WTC11 (cell line): Measurements from ENCODE around the gene WDR19. TPM values are rescaled to one million over a fixed set of nuclear protein-coding genes. Genes with fewer than 3 reads are reported as not detected.
A peak's percentile ranks its signal among the peaks of the same experiment; 100 is the strongest.

Source experiments
- ATAC-seq: fragments of 200-7000 bp; cut with Tn5 transposase; 2 replicates; pipeline ENCODE4 v1.10.0; 2021; ENCODE audit warnings: mild to moderate bottlenecking, moderate library complexity
- CTCF ChIA-PET: fragments of 300-600 bp; sonication (Branson Sonifier 250); formaldehyde crosslinking; loops from one replicate; lab custom pipeline; 2021; ENCODE audit warnings: antibody characterized with exemption; lab: Charles Lee
- POLR2A ChIA-PET: fragments of 350-600 bp; sonication (Branson Sonifier 250); formaldehyde crosslinking; loops from one replicate; lab custom pipeline; 2021; ENCODE audit warnings: antibody characterized with exemption; lab: Charles Lee
- DNase-seq: peaks from one replicate; pipeline ENCODE4 v3.0.0; 2021; ENCODE audit warnings: low spot score
- H3K27ac Mint-ChIP-seq: 2 replicates; pipeline ENCODE4 v1.8.0; 2021; ENCODE audit warnings: mixed read lengths
- H3K27me3 Mint-ChIP-seq: 2 replicates; pipeline ENCODE4 v1.8.0; 2021; ENCODE audit warnings: low read depth, mild to moderate bottlenecking, moderate library complexity, mixed read lengths
- H3K36me3 Mint-ChIP-seq: 2 replicates; pipeline ENCODE4 v1.8.0; 2021; ENCODE audit warnings: mixed read lengths
- H3K4me1 Mint-ChIP-seq: 2 replicates; pipeline ENCODE4 v1.8.0; 2022; ENCODE audit warnings: mixed read lengths
- H3K4me3 Mint-ChIP-seq: 2 replicates; pipeline ENCODE4 v1.8.0; 2021; ENCODE audit warnings: mild to moderate bottlenecking, moderate library complexity, mixed read lengths
- H3K9me3 Mint-ChIP-seq: 2 replicates; pipeline ENCODE4 v1.8.0; 2021; ENCODE audit warnings: mixed read lengths
- ERG ChIP-seq: fragments of 250-450 bp; sonication (Bioruptor Pico); IDR thresholded peaks from 2 replicates; pipeline ENCODE4 v1.8.0; 2021; ENCODE audit warnings: mild to moderate bottlenecking
- FOXK1 ChIP-seq: sonication (generic); formaldehyde crosslinking; IDR thresholded peaks from 2 replicates; pipeline ENCODE4 v1.8.0; 2022; ENCODE audit warnings: mild to moderate bottlenecking, moderate library complexity, missing genetic modification reagents
- JUN ChIP-seq: sonication (generic); formaldehyde crosslinking; IDR thresholded peaks from 2 replicates; pipeline ENCODE4 v1.8.0; 2023; ENCODE audit warnings: mild to moderate bottlenecking, missing genetic modification reagents
- KAT7 ChIP-seq: sonication (generic); formaldehyde crosslinking; IDR thresholded peaks from 2 replicates; pipeline ENCODE4 v1.8.1; 2023; ENCODE audit warnings: missing genetic modification reagents, mild to moderate bottlenecking, borderline replicate concordance
- NFYB ChIP-seq: sonication (generic); formaldehyde crosslinking; conservative IDR thresholded peaks from 2 replicates; pipeline ENCODE4 v1.8.0; 2022; ENCODE audit warnings: low read depth, missing genetic modification reagents
- NR1H2 ChIP-seq: sonication (generic); formaldehyde crosslinking; IDR thresholded peaks from 2 replicates; pipeline ENCODE4 v1.9.0; 2021; ENCODE audit warnings: mild to moderate bottlenecking, moderate library complexity, missing genetic modification reagents
- SMAD3 ChIP-seq: sonication (generic); formaldehyde crosslinking; IDR thresholded peaks from 2 replicates; pipeline ENCODE4 v1.8.0; 2022; ENCODE audit warnings: missing genetic modification reagents, mild to moderate bottlenecking, borderline replicate concordance
- STAT6 ChIP-seq: sonication (generic); formaldehyde crosslinking; conservative IDR thresholded peaks from 2 replicates; pipeline ENCODE4 v1.8.1; 2023; ENCODE audit warnings: mild to moderate bottlenecking, low read depth, missing genetic modification reagents, moderate library complexity
- TCF7 ChIP-seq: sonication (generic); formaldehyde crosslinking; IDR thresholded peaks from 2 replicates; pipeline ENCODE4 v1.8.0; 2022; ENCODE audit warnings: mild to moderate bottlenecking, low read depth, missing genetic modification reagents, moderate library complexity
- TEAD1 ChIP-seq: sonication (generic); formaldehyde crosslinking; IDR thresholded peaks from 2 replicates; pipeline ENCODE4 v1.8.0; 2022; ENCODE audit warnings: mild to moderate bottlenecking, missing genetic modification reagents
- USF1 ChIP-seq: sonication (generic); formaldehyde crosslinking; IDR thresholded peaks from 2 replicates; pipeline ENCODE4 v1.8.0; 2022; ENCODE audit warnings: mild to moderate bottlenecking, missing genetic modification reagents
- ZBTB43 ChIP-seq: sonication (generic); formaldehyde crosslinking; IDR thresholded peaks from 2 replicates; pipeline ENCODE4 v1.8.1; 2023; ENCODE audit warnings: mild to moderate bottlenecking, missing genetic modification reagents
- ZNF138 ChIP-seq: sonication (generic); formaldehyde crosslinking; conservative IDR thresholded peaks from 2 replicates; pipeline ENCODE4 v1.8.1; 2022; ENCODE audit warnings: mild to moderate bottlenecking, moderate library complexity, missing genetic modification reagents
- ZNF219 ChIP-seq: sonication (generic); formaldehyde crosslinking; IDR thresholded peaks from 2 replicates; pipeline ENCODE4 v1.8.0; 2023; ENCODE audit warnings: missing genetic modification reagents, mild to moderate bottlenecking, borderline replicate concordance
- ZNF232 ChIP-seq: sonication (generic); formaldehyde crosslinking; IDR thresholded peaks from 2 replicates; pipeline ENCODE4 v1.8.0; 2022; ENCODE audit warnings: mild to moderate bottlenecking, missing genetic modification reagents
- ZNF263 ChIP-seq: sonication (generic); formaldehyde crosslinking; IDR thresholded peaks from 2 replicates; pipeline ENCODE4 v1.8.1; 2022; ENCODE audit warnings: low read depth, mild to moderate bottlenecking, moderate library complexity, missing genetic modification reagents
- ZNF396 ChIP-seq: fragments of 250-450 bp; sonication (Bioruptor Pico); IDR thresholded peaks from 2 replicates; pipeline ENCODE4 v1.8.0; 2021; ENCODE audit warnings: mild to moderate bottlenecking, moderate library complexity, borderline replicate concordance
- ZNF425 ChIP-seq: fragments of 250-450 bp; sonication (Bioruptor Pico); conservative IDR thresholded peaks from 2 replicates; pipeline ENCODE4 v1.9.0; 2021; ENCODE audit warnings: mild to moderate bottlenecking
- ZNF512 ChIP-seq: sonication (generic); formaldehyde crosslinking; IDR thresholded peaks from 2 replicates; pipeline ENCODE4 v1.8.1; 2022; ENCODE audit warnings: missing genetic modification reagents, borderline replicate concordance
- total RNA-seq: library from RNA; stranded (reverse); gene quantifications from 3 replicates; pipeline ENCODE4 v1.2.3, GENCODE V29; 2021

The WDR19 gene
- total RNA-seq, 1 experiment from 2014 or later: 23.3 TPM

- TF ChIP-seq ZNF512 (CRISPR knock-in tag) (no peak), ZNF396 (CRISPR knock-in tag) (no peak), NFYB (CRISPR knock-in tag) (no peak), SMAD3 (CRISPR knock-in tag) (no peak), ZNF232 (no peak), NR1H2 (CRISPR knock-in tag) (no peak), TCF7 (CRISPR knock-in tag) (no peak), ERG (CRISPR knock-in tag) (no peak)
Measured at GRCh38 chr4:39285111-39285795, 102.9 kb downstream of the WDR19 start (continued).

GRCh38 chr4:39285853-39286252, 103.5 kb downstream of the WDR19 start:
- ATAC-seq: no peak
- ChIA-PET POLR2A (no interaction called here), CTCF (no interaction called here)
- H3K9me3 Mint-ChIP-seq: no peaks in the 10 kb centered on the region
- H3K27ac Mint-ChIP-seq: peak overlapping the region; percentile 27
- no peak for DNase-seq
- H3K4me3 Mint-ChIP-seq: no peak overlapping the region
- peaks cover 11% of the 10 kb centered on the region for H3K4me1 Mint-ChIP-seq
- no peaks in the 10 kb centered on the region for H3K27me3 Mint-ChIP-seq
- TF ChIP-seq ZBTB43: no peak
- no peak for TF ChIP-seq ZNF425 (CRISPR knock-in tag)
- no peak for TF ChIP-seq KAT7 (CRISPR knock-in tag)
- H3K36me3 Mint-ChIP-seq: peaks cover 43% of the 10 kb centered on the region

GRCh38 chr4:39286263-39286662, 103.9 kb downstream of the WDR19 start:
- H3K4me3 Mint-ChIP-seq: no peak overlapping the region
- no peaks in the 10 kb centered on the region for H3K9me3 Mint-ChIP-seq
- H3K27ac Mint-ChIP-seq: peak overlapping the region; percentile 27
- DNase-seq: no peak
- peaks cover 11% of the 10 kb centered on the region for H3K4me1 Mint-ChIP-seq
- H3K36me3 Mint-ChIP-seq: peaks cover 47% of the 10 kb centered on the region
- CTCF ChIA-PET: no interaction called here
- POLR2A ChIA-PET: no interaction called here
- ATAC-seq: no peak
- no peaks in the 10 kb centered on the region for H3K27me3 Mint-ChIP-seq
- TF ChIP-seq JUN (CRISPR knock-in tag) (no peak), FOXK1 (CRISPR knock-in tag) (no peak), USF1 (CRISPR knock-in tag) (no peak), ZNF219 (CRISPR knock-in tag) (no peak), STAT6 (CRISPR knock-in tag) (no peak), ZNF138 (CRISPR knock-in tag) (no peak), ZNF263 (CRISPR knock-in tag) (no peak), TEAD1 (CRISPR knock-in tag) (no peak)
